Body of pancreas (tissue), 4 donors: ENCODE measurements around the gene PDYN. TPM values are rescaled to one million over a fixed set of nuclear protein-coding genes. Genes with fewer than 3 reads are reported as not detected.
"Not testable (repeated sequence)": the region's sequence is repeated elsewhere in the genome, so short reads cannot be mapped to it uniquely, and the experiment has no call there.

Source experiments
- ATAC-seq: fragments of 150-250 bp; one replicate; pipeline ENCODE4 v1.9.1; 2016
- DNase-seq, 4 donors: peaks; one replicate each; pipeline ENCODE4 v3.0.0-alpha.2; 2019
- H3K27ac ChIP-seq, 4 donors: fragments of 200-600 bp; sonication (generic); 1 replicate in 3 of 4; 2 replicates in 1 of 4; pipeline versions ENCODE4 v1.5.1 to v1.6.1; 2016 to 2019; ENCODE audit warnings: mild to moderate bottlenecking in 1 of 4, mixed read lengths in 1 of 4, moderate library complexity in 1 of 4
- H3K27me3 ChIP-seq, 2 donors: fragments of 200-600 bp; sonication (generic); one replicate each; pipeline ENCODE4 v1.6.0; 2016; ENCODE audit warnings: mild to moderate bottlenecking in 1 of 2
- H3K36me3 ChIP-seq, 2 donors: fragments of 200-600 bp; sonication (generic); replicated peaks in 1 of 2; 2 replicates each; pipeline ENCODE4 v1.5.1; 2016; ENCODE audit warnings: low read depth in 2 of 2; ENCODE audit not compliant: insufficient read depth in 1 of 2
- H3K4me1 ChIP-seq: fragments of 200-600 bp; sonication (generic); one replicate; pipeline ENCODE4 v1.6.0; 2016
- H3K4me3 ChIP-seq, 2 donors: fragments of 200-600 bp; sonication (generic); 1 replicate in 1 of 2; 2 replicates in 1 of 2; pipeline ENCODE4 v1.5.1; 2016 to 2019
- H3K9me3 ChIP-seq, 3 donors: fragments of 200-600 bp; sonication (generic); 1 replicate in 2 of 3; 2 replicates in 1 of 3; pipeline ENCODE4 v1.5.1; 2016
- CTCF ChIP-seq, 7 experiments: fragments of 450-650 bp in 4 of 7; fragments of 200-600 bp in 3 of 7; sonication (generic) in 3 of 7; IDR thresholded peaks; one replicate each; pipeline ENCODE4 v1.5.1; 2016 to 2019; ENCODE audit warnings: antibody characterized with exemption in 7 of 7
- POLR2A ChIP-seq, 3 donors: fragments of 450-650 bp; IDR thresholded peaks; one replicate each; pipeline ENCODE4 v1.6.1; 2016; ENCODE audit warnings: antibody characterized with exemption in 3 of 3, mild to moderate bottlenecking in 2 of 3
- WGBS, 2 donors: methylation state at CpG; one replicate each; pipeline ENCODE4 v1.1.5; 2017; 5-methylcytosine and 5-hydroxymethylcytosine counted together
- intact Hi-C: fragments of 100-400 bp; cut with DNase I; formaldehyde crosslinking; loops from one replicate; pipeline ENCODE4 v1.15.1; 2023
- total RNA-seq, 2 donors: library from RNA; depleted of rRNA; stranded (reverse); fragments of >200 nt; gene quantifications; one replicate each; pipeline ENCODE4 v1.1.0, GENCODE V29; 2016

Gene PDYN
- not detected for total RNA-seq

- intact Hi-C loops = no loop called here
- TF ChIP-seq POLR2A (IDR thresholded peaks at IDR 0.05) = no peak
- no peak for TF ChIP-seq CTCF (IDR thresholded peaks at IDR 0.05)
- Histone ChIP-seq H3K36me3 (no peaks in the 10 kb centered on the region), H3K9me3 (no peaks in the 10 kb centered on the region), H3K27ac (no peak within 1 kb of the TSS), H3K4me3 (no peak within 1 kb of the TSS), H3K4me1 (no peaks in the 10 kb centered on the region), H3K27me3 (peaks cover 0 to 12% of the 10 kb centered on the region in 2 donors)
- WGBS, 2 donors = 19 to 24% methylated on average over 8 to 9 of the region's 9 CpGs
- DNase-seq = no peak
- no peak for ATAC-seq
These were observed at the start of gene PDYN for GRCh38 chr20:1993986-1994385. Gene PDYN, minus strand, starts transcription at chr20:1994058. Its CDS starts 10,974 bp downstream, at chr20:1983084.

- no peak for DNase-seq
- Histone ChIP-seq H3K4me1 (no peaks in the 10 kb centered on the region), H3K27me3 (no peaks in the 10 kb centered on the region), H3K4me3 (no peak overlapping the region), H3K9me3 (no peaks in the 10 kb centered on the region), H3K36me3 (no peaks in the 10 kb centered on the region), H3K27ac (no peak overlapping the region)
- TF ChIP-seq CTCF (IDR thresholded peaks at IDR 0.05) (no peak), POLR2A (IDR thresholded peaks at IDR 0.05) (no peak)
- intact Hi-C loops = no loop called here
- WGBS, 2 donors = 38% methylated on average over 4 to 6 of the region's 6 CpGs
- no peak for ATAC-seq
These were observed 48.5 kb upstream of the PDYN start for GRCh38 chr20:2042400-2042799.

GRCh38 chr20:2038161-2038560, 44.3 kb upstream of the PDYN start:
- Histone ChIP-seq H3K36me3 (no peaks in the 10 kb centered on the region), H3K27ac (no peak overlapping the region), H3K4me3 (no peak overlapping the region), H3K4me1 (no peaks in the 10 kb centered on the region), H3K27me3 (no peaks in the 10 kb centered on the region), H3K9me3 (no peaks in the 10 kb centered on the region)
- TF ChIP-seq CTCF (IDR thresholded peaks at IDR 0.05) = no peak
- no peak for DNase-seq
- intact Hi-C loops = no loop called here
- no peak for ATAC-seq
- 17 to 27% methylated on average over 3 of the region's 3 CpGs for WGBS, 2 donors

- Histone ChIP-seq H3K4me3 (no peak overlapping the region), H3K4me1 (no peaks in the 10 kb centered on the region), H3K27ac (no peak overlapping the region), H3K9me3 (no peaks in the 10 kb centered on the region), H3K27me3 (no peaks in the 10 kb centered on the region), H3K36me3 (no peaks in the 10 kb centered on the region)
- TF ChIP-seq CTCF (IDR thresholded peaks at IDR 0.05) (no peak), POLR2A (IDR thresholded peaks at IDR 0.05) (no peak)
- ATAC-seq = no peak
- intact Hi-C loops = no loop called here
- WGBS, 2 donors = 50 to 70% methylated on average over 4 of the region's 4 CpGs
- DNase-seq = no peak
These were observed 43.5 kb upstream of the PDYN start for GRCh38 chr20:2037296-2037914.

GRCh38 chr20:2036357-2036756, 42.5 kb upstream of the PDYN start:
- H3K27me3 ChIP-seq, H3K4me3 ChIP-seq, H3K4me1 ChIP-seq, DNase-seq, ATAC-seq, H3K9me3 ChIP-seq, intact Hi-C loops, H3K27ac ChIP-seq, H3K36me3 ChIP-seq: not testable (repeated sequence)
- 74 to 85% methylated on average over 4 of the region's 4 CpGs for WGBS, 2 donors
